ENCODE measurements around the gene MYH9.
"Not testable (repeated sequence)": the region's sequence is repeated elsewhere in the genome, so short reads cannot be mapped to it uniquely, and the experiment has no call there.

The MYH9 gene

DNA sequence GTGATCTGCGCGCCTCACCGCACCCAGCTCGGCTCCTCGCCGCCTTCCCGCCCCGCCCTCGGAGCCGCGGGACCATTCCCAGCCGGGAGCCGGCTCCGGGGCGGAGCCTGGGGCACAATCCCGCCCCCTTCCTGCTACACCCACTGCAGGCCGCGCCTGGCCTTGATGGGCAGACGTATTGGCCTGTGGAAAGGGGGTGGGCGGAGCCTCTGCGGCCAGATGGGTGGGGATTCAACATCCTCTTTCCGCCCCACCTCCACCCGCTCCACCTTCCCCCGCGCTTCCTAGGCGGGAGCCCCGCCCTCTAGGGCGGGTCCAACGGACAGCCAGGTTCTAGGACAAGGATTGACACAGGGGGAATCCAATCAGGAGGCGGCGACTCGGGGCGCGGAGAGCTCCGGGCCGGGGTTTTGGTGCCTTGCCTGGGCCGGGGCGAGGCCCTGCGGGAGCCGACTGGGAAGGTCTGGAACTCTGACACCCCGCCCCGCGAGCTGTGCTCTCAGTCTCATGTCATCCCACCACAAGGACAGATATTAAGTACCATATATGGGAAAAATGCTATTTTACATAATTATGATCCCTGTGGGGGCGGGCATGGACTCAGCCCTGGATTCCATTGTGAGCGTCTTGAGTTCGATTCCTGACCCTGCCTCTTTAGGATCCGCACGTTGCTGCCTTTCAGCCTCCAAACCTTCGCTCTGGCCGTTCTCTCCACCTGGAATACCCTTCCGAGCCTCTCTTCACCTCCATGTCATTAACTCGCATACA is at the start of gene MYH9:
Gene MYH9, minus strand, starts transcription at position 9 of the 768 bp plus-strand sequence. CDS start 38,731 bp downstream, outside the sequence.
- DNase-seq: peak; percentile 100

DNA sequence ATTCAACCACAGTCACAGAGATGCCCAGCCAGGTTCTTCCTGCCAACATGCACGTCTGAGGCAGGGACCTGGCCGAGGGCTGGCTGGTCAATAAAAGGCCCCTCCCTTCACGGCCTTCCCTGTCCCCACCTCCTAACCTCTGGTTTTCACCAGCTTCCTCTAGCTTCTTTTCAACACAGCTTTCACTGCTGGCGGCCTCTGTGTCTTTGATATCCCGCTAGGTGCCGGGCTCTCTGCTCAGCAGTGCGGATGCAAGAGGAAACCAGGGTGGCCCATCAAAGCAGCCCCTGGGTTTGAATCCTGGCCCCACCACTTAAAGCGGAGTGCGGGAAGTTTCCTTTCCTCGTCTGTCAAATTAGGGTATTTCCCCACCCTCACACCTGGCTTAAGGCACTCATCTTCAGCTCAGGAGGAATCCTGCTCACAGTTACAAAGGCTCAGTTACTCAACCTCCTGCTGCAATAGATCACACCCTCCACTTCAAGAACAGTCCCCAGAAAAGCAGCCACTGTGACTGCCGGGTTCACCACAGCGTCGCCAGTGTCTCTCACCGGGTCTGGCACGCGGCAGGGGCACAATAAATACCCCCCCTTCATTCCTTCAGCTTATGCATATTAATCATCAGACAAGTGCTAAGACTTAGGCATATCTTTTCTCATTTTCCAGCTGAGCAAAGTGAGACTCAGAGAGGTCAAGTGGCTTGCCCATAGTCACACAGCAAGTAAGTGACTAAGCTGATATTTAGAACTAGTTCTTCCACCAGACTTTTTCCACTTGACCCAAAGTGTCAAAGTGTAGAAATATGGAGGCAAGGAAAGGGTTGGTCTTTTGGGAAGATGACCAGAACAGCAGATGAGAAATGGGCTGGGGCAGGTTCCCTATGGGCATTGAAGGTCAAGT is 48.0 kb upstream of the MYH9 start:
- no peak for DNase-seq

DNA sequence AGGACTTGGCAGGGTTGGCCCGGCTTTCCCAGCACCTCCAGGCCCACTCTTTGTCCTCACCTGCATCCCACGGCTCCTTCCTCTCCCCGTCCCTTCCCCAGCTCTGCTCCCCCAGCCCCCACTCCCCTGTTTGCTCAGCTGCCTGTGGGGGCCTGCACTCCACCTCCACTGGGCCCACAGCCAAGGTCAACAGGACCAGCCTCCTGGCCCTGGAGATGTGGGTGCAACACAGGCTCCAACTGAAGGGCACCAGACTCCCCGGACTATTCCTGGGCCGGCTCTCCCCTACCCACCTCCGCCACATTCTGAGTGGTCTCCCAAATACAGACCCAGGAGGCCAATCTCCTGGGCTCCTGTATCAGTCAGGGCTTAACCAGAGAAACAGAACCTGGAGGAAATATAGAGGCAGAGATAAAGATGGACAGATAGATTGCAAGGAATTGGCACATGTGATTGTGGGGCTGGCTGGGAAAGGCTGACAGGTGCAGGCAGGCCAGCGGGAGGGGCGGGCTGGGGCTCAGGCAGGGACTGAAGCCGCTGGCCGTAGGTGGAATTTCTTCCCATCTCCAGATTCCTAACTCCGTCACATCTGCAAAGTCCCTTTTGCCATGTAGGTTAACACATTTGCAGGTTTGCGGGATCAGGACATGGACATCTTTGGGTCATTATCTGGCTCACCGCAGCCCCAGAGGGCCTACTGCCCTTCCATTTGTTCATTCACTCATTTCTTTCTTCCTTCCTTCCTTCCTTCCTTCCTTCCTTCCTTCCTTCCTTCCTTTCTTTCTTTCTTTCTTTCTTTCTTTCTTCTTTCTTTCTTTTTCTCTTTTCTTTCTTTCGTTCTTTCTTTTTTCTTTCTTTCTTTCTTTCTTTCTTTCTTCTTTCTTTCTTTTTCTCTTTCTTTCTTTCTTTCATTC is 45.8 kb upstream of the MYH9 start:
- DNase-seq: no peak

DNA sequence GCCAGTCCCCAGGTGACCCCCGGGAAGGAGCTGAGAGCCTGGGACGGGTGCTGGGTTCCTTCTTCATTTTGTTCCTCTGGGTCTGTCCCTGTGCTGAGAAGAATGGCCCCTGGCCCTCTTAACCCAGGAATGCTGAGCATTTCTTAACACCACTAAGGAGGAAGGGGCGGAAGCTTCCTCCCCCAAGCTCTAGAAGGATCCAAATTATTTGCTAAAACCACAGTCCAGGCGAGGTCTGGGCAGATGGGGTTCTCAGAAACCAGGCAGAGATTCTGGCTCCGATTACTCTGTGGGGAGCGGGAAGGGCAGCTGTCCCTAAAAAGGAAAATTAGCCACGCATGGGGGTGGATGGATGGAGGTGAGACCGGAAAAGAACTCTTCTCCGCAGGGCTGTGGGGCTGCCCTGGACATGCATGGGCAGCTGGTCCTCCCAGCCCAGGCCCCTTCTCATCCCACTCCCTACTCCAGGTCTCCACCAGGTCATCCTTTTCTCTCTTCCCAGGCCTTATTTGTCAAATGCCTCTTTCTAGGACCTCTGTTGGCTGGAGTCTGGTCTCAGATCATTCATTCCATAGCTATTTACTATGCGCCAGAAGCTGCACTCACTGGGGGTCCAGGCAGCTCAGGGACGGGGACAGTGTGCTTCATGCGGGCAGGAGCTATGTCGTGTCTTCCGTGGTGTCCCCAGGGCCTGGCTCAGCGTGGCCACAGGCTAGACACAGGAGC is 45.0 kb upstream of the MYH9 start:
- peak; percentile 64 for DNase-seq

GRCh38 chr22:36431977-36432376 is 44.2 kb upstream of the MYH9 start:
- no peak for DNase-seq

GRCh38 chr22:36430863-36431262 is 43.1 kb upstream of the MYH9 start:
- peak; percentile 39 for DNase-seq

GRCh38 chr22:36427952-36428351 is 40.2 kb upstream of the MYH9 start:
- not testable (repeated sequence) for DNase-seq

GRCh38 chr22:36425977-36426523 is 38.3 kb upstream of the MYH9 start:
- DNase-seq: peak; percentile 68

DNA sequence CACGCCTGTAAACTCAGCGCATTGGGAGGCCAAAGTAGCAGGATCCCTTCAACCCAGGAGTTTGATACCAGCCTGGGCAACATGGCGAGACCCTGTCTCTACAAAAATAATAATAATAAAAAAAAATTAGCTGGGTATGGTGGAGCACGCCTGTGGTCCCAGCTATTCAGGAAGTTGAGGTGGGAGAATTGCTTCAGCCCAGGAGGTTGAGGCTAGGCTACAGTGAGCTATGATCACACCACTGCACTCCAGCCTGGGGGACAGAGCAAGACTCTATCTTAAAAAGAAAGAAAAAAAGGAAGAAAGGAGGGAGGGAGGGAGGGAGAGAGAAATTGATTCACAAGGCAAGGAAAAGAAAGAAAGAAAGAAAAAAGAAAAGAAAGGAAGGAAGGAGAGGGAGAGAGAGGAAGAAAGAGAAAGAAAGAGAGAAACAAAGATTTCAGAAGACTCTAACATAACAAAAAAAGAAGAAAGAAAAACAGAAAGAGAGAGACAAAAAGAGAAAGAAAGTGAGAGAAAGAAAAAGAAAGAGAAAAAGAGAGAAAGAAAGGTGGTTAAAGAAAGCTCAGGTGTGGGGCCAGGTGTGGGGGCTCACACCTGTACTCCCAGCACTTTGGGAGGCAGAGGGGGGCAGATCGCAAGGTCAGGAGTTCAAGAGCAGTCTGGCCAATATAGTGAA is 37.3 kb upstream of the MYH9 start:
- no peak for DNase-seq

DNA sequence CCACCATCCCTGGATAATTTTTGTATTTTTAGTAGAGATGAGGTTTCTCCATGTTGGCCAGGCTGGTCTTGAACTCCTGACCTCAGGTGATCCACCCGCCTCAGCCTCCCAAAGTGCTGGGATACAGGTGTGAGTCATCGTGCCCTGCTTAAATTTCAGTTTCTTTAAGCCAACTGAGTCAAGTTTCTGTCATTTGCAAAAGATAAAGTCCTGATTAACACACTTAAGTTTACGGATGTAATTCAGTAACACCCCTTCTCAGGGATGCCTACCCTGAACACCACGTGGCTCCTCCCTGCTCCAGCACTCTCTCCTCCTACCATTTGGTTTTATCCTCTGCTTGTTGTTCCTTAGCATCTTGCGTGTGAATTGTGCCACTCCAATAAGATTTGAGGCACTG is 36.7 kb upstream of the MYH9 start:
- DNase-seq: not testable (repeated sequence)

- DNase-seq: no peak
Measured at GRCh38 chr22:36423461-36424404, 36.0 kb upstream of the MYH9 start.

DNA sequence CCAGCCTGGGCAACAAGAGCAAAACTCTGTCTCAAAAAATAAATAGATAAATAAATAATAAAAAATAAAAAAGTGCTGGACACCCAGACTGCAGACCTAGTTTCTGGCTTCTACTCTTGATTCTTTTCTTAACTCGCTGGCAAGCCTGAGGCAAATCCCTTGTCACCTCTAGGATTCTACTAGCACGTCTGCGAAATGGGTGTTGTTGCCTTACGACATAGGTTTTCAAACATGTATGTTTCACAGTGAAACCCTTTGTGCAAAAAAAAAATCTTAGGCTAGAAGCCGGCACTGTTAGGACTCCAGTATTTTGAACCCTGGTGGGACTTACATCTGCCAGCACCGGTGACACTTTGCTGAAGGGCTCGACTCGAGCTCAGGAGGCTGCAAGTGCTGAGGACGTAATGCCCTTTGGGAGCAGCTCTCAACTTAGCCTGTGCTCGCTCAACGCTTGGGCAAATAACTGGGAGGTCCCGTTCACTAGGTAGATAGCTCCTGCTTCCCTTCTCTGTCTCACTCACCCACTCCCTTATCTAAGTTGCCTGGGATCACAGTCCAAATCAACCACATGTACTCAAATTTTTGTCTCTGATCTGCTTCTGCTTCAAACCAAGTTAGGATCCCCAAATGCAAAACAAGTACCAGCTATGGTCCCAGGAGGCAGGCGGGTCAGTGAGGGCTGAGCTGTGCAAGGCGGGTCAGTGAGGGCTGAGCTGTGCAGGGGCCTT is 34.7 kb upstream of the MYH9 start:
- no peak for DNase-seq

DNA sequence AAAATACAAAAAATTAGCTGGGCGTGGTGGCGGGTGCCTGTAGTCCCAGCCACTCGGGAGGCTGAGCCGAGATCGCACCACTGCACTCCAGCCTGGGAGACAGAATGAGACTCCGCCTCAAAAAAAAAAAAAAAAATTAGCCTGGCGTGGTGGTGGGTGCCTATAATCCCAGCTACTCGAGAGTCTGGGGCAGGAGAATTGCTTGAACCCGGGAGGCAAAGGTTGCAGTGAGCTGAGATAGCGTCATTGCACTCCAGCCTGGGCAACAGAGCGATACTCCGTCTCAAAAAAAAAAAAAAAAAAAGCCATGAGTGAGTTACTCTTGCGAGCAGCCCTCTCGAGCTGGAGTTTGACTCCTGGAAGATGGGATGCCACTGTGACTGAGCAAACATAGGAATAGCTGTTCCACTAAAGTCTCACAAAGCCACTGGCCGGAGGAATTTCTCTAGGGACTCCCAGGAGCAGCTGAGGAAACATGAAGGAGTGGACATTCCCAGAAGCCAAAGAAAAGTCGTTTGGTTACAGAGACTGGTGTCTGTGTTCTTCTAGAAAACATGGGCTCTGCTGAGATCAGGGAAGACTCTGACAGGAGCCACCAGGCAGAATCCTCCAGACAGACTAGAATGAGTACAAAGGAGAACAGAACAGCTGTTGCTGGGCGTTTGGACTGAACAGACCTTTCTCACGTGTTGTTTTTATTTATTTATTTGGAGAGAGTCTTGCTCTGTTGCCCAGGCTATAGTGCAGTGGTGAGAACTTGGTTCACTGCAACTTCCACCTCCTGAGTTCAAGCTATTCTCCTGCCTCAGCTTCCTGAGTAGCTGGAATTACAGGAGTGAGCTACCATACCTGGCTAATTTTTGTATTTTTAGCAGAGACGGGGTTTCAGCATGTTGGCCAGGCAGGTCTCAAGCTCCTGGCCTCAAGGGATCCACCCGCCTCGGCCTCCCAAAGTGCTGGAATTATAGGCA is 32.4 kb upstream of the MYH9 start:
- DNase-seq: no peak

DNA sequence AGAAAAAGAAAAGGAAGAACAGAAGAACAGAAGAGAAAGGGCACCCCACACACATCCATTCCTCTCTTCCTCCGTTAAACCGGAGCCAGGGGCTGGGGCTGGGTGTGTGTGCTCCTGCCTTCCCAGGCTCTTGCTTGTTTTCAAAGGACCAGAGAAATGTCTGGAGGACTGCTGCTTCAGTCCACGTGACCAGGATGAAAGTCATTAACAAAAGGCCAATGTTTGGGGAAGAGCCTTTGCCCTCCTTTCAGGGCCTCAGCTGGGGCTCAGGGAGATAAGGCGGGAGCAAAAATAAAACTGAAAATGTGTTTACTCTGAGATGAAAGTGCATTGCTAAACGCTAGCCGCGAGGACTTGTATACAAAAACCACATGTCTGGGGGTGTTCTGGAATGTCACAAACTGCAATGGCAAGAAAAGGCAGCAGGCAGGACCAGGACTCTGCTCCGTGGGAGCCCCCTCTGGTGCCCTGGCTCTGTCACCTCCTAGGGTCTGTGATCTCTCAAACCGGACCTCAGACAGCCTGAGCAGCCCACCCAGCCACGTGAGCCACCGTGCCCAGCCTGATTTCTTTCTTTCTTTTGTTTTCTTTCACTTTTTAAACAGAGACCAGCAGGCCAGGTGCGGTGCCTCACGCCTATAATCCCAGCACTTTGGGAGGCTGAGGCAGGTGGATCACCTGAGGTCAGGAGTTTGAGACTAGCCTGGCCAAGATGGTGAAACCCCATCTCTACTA is 31.6 kb upstream of the MYH9 start:
- peak; percentile 57 for DNase-seq

DNA sequence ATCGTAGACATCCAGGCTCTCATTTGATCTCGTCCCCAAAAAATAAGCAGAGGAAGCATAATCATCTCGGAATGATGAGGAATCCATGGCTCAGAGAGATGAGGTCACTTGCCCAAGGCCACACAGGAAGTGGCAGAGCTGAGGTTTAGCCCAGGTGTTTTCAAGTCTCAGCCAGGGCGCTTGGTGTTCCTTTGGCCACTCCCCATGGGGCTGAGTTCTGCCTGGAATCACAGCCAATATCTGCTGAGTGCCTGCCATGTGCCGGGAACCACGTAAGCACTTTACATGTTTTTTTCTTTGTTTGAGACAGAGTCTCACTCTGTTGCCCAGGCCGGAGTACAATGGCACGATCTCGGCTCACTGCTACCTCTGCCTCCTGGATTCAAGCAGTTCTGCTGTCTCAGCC is 29.5 kb upstream of the MYH9 start:
- DNase-seq: peak; percentile 88

DNA sequence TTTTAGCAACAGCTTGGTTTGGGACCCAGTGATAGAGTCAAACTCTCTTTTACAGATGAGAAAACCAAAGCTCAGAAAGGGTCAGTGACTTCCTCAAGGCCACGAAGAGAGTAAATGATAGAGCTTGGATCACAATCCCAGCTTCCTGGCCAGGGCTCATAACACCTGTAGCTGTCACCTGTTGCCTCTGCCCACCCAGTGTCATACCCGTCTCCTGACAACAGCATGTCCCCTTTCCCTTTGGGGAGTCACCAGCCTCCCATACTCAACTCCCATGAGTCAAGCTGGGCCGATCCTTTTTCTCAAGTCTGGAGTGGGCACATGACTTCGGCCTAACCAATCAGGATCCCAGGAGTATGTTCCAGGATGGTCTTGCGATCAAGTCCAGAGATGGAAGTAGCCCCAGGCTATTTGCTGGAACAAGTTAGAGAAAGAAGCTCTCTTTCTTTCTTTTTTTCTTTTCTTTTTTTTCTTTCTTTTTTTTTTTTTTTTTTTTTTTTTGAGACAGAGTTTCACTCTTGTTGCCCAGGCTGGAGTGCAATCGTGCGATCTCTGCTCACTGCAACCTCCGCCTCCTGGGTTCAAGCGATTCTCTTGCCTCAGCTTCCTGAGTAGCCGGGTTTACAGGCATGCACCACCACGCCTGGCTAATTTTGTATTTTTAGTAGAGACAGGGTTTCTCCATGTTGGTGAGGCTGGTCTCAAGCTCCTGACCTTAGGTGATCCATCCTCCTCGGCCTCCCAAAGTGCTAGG is 27.8 kb upstream of the MYH9 start:
- DNase-seq: peak; percentile 60
